GM13977 (cell line): ENCODE data around the gene PLEKHM3.

Experiments used
- DNase-seq: peaks from one replicate; pipeline ENCODE4 v3.0.0; 2012; ENCODE audit warnings: low spot score
- CTCF ChIP-seq: IDR thresholded peaks from 2 replicates; pipeline ENCODE4 v1.5.1; 2012; ENCODE audit warnings: mild to moderate bottlenecking, control low read depth; ENCODE audit not compliant: insufficient read depth; ENCODE audit errors: extremely low read depth, missing control alignments
- in situ Hi-C: fragments of 300-500 bp; cut with MboI; formaldehyde crosslinking; loops from one replicate; pipeline ENCODE4 v1.12.0; 2022; ENCODE audit warnings: low sequenced_read_pairs, low pct_unique_long_range_greater_than_20kb, mixed read lengths, inconsistent platforms; ENCODE audit not compliant: unreplicated experiment

The PLEKHM3 gene

GRCh38 chr2:207902821-207903220 lies 122.5 kb downstream of the PLEKHM3 start:
- TF ChIP-seq CTCF: no peak
- in situ Hi-C loops: no loop called here
- DNase-seq: no peak

- no peak for DNase-seq
- in situ Hi-C loops: no loop called here
- no peak for TF ChIP-seq CTCF
Measured at GRCh38 chr2:207901829-207902228, 123.5 kb downstream of the PLEKHM3 start.

- in situ Hi-C loops: no loop called here
- DNase-seq: no peak
- TF ChIP-seq CTCF: no peak
Measured at GRCh38 chr2:207901401-207901800, 123.9 kb downstream of the PLEKHM3 start.

GRCh38 chr2:207898354-207898695 lies 127.0 kb downstream of the PLEKHM3 start:
- TF ChIP-seq CTCF: no peak
- in situ Hi-C loops: no loop called here
- DNase-seq: no peak

DNA sequence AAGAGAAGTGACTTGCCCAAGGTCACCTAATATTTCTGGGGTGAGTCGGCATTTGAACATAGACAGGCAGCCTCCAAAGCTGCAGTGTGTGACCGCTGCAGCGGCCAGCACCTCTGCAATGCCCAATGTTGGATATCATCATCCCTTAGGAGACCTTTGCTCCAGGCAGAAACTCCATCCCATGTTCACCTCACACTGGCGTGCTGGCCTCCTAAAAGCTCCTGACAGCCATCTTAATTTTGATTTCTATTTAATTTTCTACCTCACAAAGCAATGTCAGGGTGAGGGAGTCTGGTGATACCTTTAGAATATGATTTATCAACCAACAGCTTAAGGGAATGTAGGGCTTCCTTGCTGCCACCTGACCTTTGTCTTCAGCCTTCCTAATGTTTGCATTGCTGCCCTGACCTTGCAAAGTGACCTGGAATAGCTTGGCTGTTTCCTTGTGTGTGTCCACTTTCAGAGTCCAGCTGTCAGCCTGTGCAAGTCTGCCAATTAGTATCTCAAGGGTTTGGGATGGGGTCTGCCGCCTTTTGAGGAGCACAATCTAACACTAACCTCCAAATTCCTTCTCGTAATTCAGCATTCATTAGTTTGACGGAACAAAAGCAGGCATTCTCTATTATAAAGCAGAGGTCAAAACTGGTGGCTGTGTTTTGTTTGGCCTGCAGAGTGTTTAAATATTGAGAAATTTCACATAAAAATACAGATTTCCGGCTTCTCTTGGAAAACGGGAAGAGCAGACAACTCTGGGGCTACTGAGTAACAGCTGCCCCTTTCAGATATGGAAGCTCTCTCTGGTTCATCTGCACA lies 127.6 kb downstream of the PLEKHM3 start:
- in situ Hi-C loops: no loop called here
- TF ChIP-seq CTCF: no peak

DNA sequence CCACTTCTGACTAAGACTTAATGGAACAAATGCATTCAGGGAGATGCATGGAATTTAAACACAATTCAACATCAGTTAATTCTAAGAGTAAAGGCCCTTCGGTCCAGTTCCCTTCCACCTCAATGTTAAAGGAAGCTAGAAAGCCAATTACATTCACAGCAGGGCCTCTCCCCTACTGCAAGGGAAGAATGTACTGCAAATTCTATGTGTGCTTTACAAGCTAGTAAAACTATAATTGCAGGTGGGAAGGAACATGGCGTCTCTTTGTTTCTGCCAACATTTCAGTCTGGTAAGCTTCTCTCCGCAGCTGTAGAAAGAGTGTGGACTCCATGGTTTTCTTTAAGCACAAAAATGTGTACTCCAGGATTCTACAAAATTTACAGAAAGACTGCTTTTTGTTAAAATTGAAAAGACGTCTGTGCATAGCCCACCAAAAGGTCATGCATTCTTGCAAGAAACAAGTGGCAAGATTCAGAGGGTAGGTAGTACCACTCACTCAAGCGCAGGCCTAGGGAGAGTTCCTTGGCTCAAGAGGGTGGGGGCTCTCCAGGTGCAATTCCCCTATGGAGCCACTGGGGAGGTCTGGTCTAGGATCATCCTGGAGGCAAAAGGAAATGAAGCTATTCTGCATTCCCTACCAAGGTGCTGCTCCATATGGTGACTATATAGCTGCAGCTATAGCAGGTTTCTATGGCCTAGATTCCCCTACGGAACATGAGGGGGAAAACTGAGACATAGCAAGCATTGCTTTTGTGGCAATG lies 128.6 kb downstream of the PLEKHM3 start:
- no peak for TF ChIP-seq CTCF
- in situ Hi-C loops: no loop called here
- DNase-seq: no peak

More for the DNA sequence above, 127.6 kb downstream of the PLEKHM3 start:
- DNase-seq: no peak
